GM21786 (cell line): ENCODE results near the gene SMG6.
"Not testable (repeated sequence)": the region's sequence is repeated elsewhere in the genome, so short reads cannot be mapped to it uniquely, and the experiment has no call there.

ENCODE experiments used
- ATAC-seq: cut with Tn5 transposase; IDR thresholded peaks from one replicate; pipeline ENCODE4 v1.9.1; 2021; ENCODE audit not compliant: unreplicated experiment

SMG6 gene

GRCh38 chr17:2016494-2016893, 287.1 kb downstream of the SMG6 start:
- no peak for ATAC-seq

GRCh38 chr17:2015314-2015713, 288.3 kb downstream of the SMG6 start:
- no peak for ATAC-seq

DNA sequence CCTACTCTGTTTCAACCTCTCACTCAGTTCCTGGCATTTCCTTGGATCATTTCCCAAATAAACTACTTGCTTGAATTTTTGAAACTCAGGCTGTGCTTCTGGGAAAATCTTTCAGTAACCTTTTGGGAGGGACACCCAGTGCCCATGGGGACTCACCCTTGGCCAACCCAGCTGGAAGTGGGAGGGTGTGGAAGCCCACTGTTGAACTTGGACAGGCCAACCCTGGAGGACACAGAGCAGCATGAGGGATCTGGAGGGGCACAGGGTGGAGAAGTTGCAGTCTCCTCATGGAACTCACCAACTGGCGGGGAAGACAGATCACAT, 289.6 kb downstream of the SMG6 start:
- no peak for ATAC-seq

- not testable (repeated sequence) for ATAC-seq
Measured at GRCh38 chr17:2013220-2013993, 290.2 kb downstream of the SMG6 start.

DNA sequence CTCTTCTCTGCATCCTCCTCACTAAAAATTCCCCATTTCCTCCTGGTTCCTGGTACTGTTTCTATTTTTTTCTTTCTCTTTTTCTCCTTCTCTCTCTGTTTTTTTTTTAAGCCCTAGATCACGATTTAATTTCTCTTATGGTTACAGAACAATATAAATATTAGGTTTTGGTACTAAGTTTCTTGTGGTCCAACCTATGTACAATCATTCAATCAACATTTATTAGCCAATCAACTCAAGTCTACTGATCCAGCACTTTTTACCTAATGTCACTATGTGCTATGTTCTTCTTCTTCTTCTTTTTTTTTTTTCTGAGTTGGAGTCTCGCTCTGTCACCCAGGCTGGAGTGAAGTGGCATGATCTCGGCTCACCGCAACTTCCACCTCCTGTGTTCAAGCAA, 291.1 kb downstream of the SMG6 start:
- ATAC-seq: no peak

DNA sequence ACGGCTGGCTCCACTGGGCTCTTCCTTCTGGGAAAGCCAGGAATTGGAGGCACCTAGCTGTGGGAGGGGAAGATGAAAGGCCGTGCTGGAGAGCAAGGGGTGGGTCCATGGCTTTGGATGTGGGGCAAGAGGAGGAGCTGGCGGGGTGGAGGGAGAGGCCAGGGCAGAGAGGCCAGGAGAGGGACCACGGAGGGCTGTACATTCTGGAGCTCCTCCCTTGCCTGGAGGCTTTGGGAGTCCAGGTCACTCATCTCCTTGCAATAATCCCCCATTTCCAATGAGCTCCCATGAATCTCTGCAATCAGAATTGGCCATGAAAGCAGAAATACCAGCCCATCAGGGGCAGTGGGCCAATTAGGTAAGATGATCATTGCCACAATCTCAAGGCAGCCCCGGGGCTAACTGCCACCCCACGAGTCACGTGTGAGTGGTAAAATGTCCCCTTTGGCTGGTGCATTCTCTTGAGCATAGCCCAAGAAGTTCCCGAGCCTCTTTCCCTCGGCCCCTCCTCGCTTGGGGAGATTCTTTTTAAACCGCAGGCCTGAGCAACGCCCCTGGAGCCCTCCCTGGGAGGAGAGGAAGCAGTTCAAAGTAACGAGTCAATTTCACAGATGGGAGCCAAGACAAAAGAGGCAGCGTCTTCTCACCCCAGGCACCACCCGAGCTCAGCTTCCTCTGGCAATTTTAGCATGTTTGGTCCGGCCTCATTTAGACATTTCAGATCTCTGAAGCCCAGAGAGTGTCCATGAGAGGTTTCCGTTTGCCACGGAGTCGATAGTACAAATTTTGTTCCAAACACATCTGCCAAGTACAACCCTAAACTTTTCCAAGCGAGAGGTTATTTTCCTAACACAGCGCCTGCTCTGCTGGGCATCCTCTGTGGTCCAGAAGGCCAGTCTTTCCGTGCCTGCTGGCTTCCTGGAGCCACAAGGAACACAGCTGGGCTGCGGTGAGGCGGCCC, 291.9 kb downstream of the SMG6 start:
- ATAC-seq: no peak
